Nephron progenitor cell (in vitro differentiated cells): ENCODE measurements around the gene SPATA20.

Experiments
- DNase-seq: peaks from one replicate; pipeline ENCODE4 v3.0.0; 2021
- H3K27ac Mint-ChIP-seq: 2 replicates; pipeline ENCODE4 v1.8.0; 2021; ENCODE audit warnings: mild to moderate bottlenecking, moderate library complexity, mixed read lengths
- H3K27me3 Mint-ChIP-seq: 2 replicates; pipeline ENCODE4 v1.8.0; 2021; ENCODE audit warnings: mild to moderate bottlenecking, low read depth, mixed read lengths; ENCODE audit not compliant: poor library complexity
- H3K36me3 Mint-ChIP-seq: 2 replicates; pipeline ENCODE4 v1.8.0; 2021; ENCODE audit warnings: low read depth, mixed read lengths
- H3K4me1 Mint-ChIP-seq: 2 replicates; pipeline ENCODE4 v1.8.0; 2021; ENCODE audit warnings: mixed read lengths
- H3K4me3 Mint-ChIP-seq: 2 replicates; pipeline ENCODE4 v1.8.0; 2021; ENCODE audit warnings: mild to moderate bottlenecking, moderate library complexity, mixed read lengths
- H3K9me3 Mint-ChIP-seq: 2 replicates; pipeline ENCODE4 v1.8.0; 2021; ENCODE audit warnings: mild to moderate bottlenecking, moderate library complexity, mixed read lengths
- CTCF ChIP-seq: fragments of 200-600 bp; sonication (generic); IDR thresholded peaks from 2 replicates; pipeline ENCODE4 v1.5.0; 2021; ENCODE audit warnings: antibody characterized with exemption

SPATA20 gene

GRCh38 chr17:50517504-50518383 is 29.2 kb upstream of the SPATA20 start:
- peak overlapping the region; percentile 90 for H3K27ac Mint-ChIP-seq
- no peak for TF ChIP-seq CTCF

GRCh38 chr17:50518384-50519023 is 28.5 kb upstream of the SPATA20 start:
- Mint-ChIP-seq H3K4me3 (no peak overlapping the region), H3K27ac (peak overlapping the region; percentile 90), H3K27me3 (peaks cover 3% of the 10 kb centered on the region), H3K4me1 (peaks cover 67% of the 10 kb centered on the region), H3K9me3 (no peaks in the 10 kb centered on the region), H3K36me3 (no peaks in the 10 kb centered on the region)
- no peak for TF ChIP-seq CTCF
- DNase-seq = no peak

More at GRCh38 chr17:50517504-50518383, 29.2 kb upstream of the SPATA20 start:
- Mint-ChIP-seq H3K27me3 (peaks cover 3% of the 10 kb centered on the region), H3K4me1 (peaks cover 62% of the 10 kb centered on the region), H3K4me3 (no peak overlapping the region), H3K9me3 (no peaks in the 10 kb centered on the region), H3K36me3 (no peaks in the 10 kb centered on the region)
- no peak for DNase-seq

GRCh38 chr17:50519141-50519834 is 27.7 kb upstream of the SPATA20 start:
- Mint-ChIP-seq H3K9me3 (no peaks in the 10 kb centered on the region), H3K27me3 (peaks cover 3% of the 10 kb centered on the region), H3K4me1 (peaks cover 71% of the 10 kb centered on the region), H3K36me3 (no peaks in the 10 kb centered on the region), H3K4me3 (no peak overlapping the region), H3K27ac (no peak overlapping the region)
- no peak for TF ChIP-seq CTCF
- no peak for DNase-seq

- H3K4me1 Mint-ChIP-seq = peaks cover 64% of the 10 kb centered on the region
These were observed 26.5 kb upstream of the SPATA20 start for GRCh38 chr17:50520483-50520882.

GRCh38 chr17:50521514-50521913 is 25.5 kb upstream of the SPATA20 start:
- Mint-ChIP-seq H3K36me3 (no peaks in the 10 kb centered on the region), H3K9me3 (no peaks in the 10 kb centered on the region), H3K27me3 (peaks cover 2% of the 10 kb centered on the region), H3K27ac (no peak overlapping the region), H3K4me3 (no peak overlapping the region), H3K4me1 (peaks cover 64% of the 10 kb centered on the region)
- DNase-seq = no peak
- no peak for TF ChIP-seq CTCF

More at GRCh38 chr17:50520483-50520882, 26.5 kb upstream of the SPATA20 start:
- no peak for TF ChIP-seq CTCF
- DNase-seq = no peak
- Mint-ChIP-seq H3K9me3 (no peaks in the 10 kb centered on the region), H3K4me3 (no peak overlapping the region), H3K27ac (no peak overlapping the region), H3K27me3 (peaks cover 3% of the 10 kb centered on the region), H3K36me3 (no peaks in the 10 kb centered on the region)
